ENCODE measurements around the gene HGF.
A peak's percentile ranks its signal among the peaks of the same experiment; 100 is the strongest.

The HGF gene

DNA sequence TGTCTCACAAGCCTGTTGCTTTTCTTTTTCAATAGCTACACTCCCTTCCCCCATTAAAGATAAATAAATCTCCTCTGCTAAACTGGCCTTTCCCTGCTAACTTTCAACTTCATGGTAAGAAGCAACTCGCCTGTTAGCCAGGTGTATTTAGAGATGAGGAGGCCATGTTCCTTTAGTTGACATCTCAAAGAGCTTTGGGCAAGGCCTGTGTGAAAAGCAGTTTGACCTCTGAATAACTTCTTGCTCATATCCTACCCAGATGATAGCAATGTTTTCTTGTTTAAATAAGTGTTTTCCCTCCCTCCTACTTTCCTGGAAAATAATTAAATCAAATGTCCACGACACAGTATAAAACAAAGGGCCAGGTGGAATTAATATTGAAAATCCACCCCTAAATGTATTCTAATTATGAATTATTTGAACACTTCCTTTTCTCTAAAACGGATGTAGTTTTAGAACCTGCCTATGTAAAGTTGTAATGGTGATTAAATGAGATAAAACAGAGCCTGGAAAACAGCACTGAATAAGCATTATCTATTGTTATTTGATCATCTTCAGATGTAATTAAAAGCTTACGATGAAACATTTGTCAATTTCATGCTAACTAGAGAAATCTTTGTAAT, 78.5 kb downstream of the HGF start:
- Histone ChIP-seq H3K9ac (ENCODE audit: low read depth, low read length) (no peak overlapping the region), H3K36me3 (ENCODE audit: insufficient read depth, low read length) (no peaks in the 10 kb centered on the region), H3K4me1 (ENCODE audit: insufficient read depth, low read length) (peaks cover 20% of the 10 kb centered on the region), H3K9me3 (ENCODE audit: control insufficient read depth, insufficient read depth, low read length) (no peaks in the 10 kb centered on the region)

DNA sequence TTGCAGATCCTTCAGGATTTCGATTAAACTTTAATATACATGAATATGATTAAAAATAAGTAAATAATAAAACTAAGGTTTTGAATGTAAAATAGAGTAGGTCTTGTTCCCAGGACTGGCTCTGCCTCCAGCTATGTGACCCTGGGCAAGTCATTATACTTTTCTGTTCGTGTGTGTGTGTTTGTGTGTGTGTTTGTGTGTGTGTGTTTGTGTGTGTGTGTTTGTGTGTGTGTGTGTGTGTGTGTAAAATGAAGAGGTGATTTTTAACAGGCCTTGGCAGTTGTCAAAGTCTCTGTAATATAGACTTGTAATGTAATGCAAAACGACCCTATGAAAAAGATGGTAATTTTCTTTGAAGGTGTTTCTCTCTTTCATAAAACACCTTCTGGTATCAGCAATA, 79.2 kb downstream of the HGF start:
- Histone ChIP-seq H3K9ac (ENCODE audit: low read depth, low read length) (no peak overlapping the region), H3K36me3 (ENCODE audit: insufficient read depth, low read length) (no peaks in the 10 kb centered on the region), H3K9me3 (ENCODE audit: control insufficient read depth, insufficient read depth, low read length) (no peaks in the 10 kb centered on the region), H3K4me1 (ENCODE audit: insufficient read depth, low read length) (peaks cover 20% of the 10 kb centered on the region)

DNA sequence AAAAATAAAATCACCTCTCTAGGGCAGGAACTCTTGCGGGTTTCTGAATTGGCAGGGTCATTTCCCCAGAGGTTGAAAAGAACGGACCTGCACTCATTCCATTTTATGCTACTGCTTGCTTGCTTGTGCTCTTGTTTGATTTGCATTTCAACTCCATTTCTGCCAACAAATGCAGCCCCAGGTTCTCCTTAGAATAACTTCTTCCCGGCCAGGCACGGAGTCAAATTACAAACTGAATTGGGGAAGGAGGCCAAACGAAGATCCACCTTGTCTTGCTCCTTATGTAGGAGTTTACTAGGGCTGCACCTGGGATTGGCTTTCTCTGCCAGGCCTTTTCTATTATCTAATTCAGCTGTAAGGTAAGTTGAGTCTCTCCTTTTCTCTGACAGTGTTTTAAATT, 79.6 kb downstream of the HGF start:
- no peaks in the 10 kb centered on the region for H3K36me3 ChIP-seq (ENCODE audit: insufficient read depth, low read length)
- peaks cover 21% of the 10 kb centered on the region for H3K4me1 ChIP-seq (ENCODE audit: insufficient read depth, low read length)
- H3K9ac ChIP-seq (ENCODE audit: low read depth, low read length): peak overlapping the region; percentile 20; the same call in 1 of the 2 replicates
- H3K9me3 ChIP-seq (ENCODE audit: control insufficient read depth, insufficient read depth, low read length): no peaks in the 10 kb centered on the region

- H3K9me3 ChIP-seq (ENCODE audit: control insufficient read depth, insufficient read depth, low read length): no peaks in the 10 kb centered on the region
- H3K36me3 ChIP-seq (ENCODE audit: insufficient read depth, low read length): no peaks in the 10 kb centered on the region
- peaks cover 24% of the 10 kb centered on the region for H3K4me1 ChIP-seq (ENCODE audit: insufficient read depth, low read length)
- H3K9ac ChIP-seq (ENCODE audit: low read depth, low read length): no peak overlapping the region
Observed at GRCh38 chr7:81688622-81689411, 81.0 kb downstream of the HGF start.

DNA sequence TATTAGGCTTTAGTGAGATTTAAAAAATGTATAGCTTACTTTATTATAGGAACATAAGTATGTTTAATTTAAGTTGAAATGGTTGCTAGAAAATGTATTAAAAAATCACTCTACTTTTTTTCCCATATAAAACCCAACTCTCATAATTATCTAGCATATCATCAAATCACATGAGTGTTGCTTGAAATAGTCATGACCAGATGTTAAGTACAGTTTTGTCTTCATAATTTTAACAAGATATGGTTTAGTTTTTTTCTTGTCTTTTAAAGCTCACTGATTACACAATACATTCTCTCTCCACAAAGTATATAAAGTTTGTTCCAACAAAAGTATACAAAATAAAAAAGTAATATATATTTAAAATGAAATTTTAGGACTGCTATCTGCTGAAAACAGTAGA, 82.8 kb downstream of the HGF start:
- peaks cover 24% of the 10 kb centered on the region for H3K4me1 ChIP-seq (ENCODE audit: insufficient read depth, low read length)
- H3K36me3 ChIP-seq (ENCODE audit: insufficient read depth, low read length): no peaks in the 10 kb centered on the region
- H3K9me3 ChIP-seq (ENCODE audit: control insufficient read depth, insufficient read depth, low read length): no peaks in the 10 kb centered on the region
- H3K9ac ChIP-seq (ENCODE audit: low read depth, low read length): no peak overlapping the region

- no peak overlapping the region for H3K9ac ChIP-seq (ENCODE audit: low read depth, low read length)
- no peaks in the 10 kb centered on the region for H3K9me3 ChIP-seq (ENCODE audit: control insufficient read depth, insufficient read depth, low read length)
- peaks cover 16% of the 10 kb centered on the region; the same call in 1 of the 2 replicates for H3K4me1 ChIP-seq (ENCODE audit: insufficient read depth, low read length)
Observed at GRCh38 chr7:81685270-81685868, 84.5 kb downstream of the HGF start.

DNA sequence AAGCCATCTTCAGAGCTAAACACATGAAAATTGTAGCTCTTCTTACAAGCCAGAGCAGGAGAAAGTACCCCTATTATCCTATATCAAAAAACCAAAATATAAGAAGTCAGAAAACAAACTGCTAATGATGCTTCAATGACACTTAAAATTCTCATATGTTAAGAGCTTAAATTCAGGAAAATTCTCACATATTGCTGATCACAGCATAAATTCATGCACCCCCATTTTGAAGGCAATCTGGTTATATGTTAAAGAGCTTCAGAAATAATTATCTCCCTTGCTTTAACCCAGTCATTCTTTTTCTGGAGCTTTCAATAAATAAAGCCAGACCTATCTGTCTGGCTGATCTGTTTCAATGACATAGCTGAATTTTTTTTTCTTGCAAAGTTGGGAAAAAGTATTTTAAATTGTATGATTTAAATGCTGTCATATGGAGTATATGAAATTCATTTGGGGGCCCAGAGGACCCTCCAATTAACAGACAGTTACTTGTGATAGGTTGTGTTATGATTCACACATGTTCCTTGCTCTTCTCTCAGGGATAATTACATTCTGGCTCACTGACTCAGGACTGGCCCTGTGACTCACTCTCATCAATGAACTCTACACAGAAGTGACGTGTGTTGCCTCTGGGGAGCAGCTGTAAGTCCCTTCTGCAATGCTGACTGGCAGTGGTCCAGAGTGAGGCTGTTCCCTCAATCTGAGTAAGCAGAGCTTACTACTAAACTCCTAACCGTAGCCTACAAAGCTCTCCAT, 85.2 kb downstream of the HGF start:
- no peaks in the 10 kb centered on the region for H3K9me3 ChIP-seq (ENCODE audit: control insufficient read depth, insufficient read depth, low read length)
- no peak overlapping the region for H3K9ac ChIP-seq (ENCODE audit: low read depth, low read length)
- peaks cover 11% of the 10 kb centered on the region; the same call in 1 of the 2 replicates for H3K4me1 ChIP-seq (ENCODE audit: insufficient read depth, low read length)
- no peaks in the 10 kb centered on the region for H3K36me3 ChIP-seq (ENCODE audit: insufficient read depth, low read length)

More at GRCh38 chr7:81685270-81685868, 84.5 kb downstream of the HGF start:
- no peaks in the 10 kb centered on the region for H3K36me3 ChIP-seq (ENCODE audit: insufficient read depth, low read length)

DNA sequence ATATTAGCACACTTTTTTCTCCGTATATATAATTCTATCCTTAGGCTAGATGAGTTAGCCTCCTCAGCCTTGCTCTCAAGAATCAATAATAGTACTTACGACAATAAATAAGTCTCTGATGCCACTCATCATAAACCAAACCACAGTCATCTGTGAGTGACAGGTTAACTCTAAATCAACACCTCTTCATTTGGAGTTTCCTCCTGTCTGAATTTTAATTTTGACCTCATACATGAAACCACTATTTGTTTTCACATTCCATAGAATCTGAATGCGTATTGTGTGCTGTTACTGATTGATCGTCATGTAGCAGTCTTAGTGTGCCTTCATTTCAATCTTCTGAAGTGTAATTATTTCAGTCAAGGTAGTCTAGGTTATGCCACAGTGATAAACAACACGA, 85.8 kb downstream of the HGF start:
- Histone ChIP-seq H3K36me3 (ENCODE audit: insufficient read depth, low read length) (no peaks in the 10 kb centered on the region), H3K9me3 (ENCODE audit: control insufficient read depth, insufficient read depth, low read length) (no peaks in the 10 kb centered on the region), H3K4me1 (ENCODE audit: insufficient read depth, low read length) (peaks cover 8% of the 10 kb centered on the region; the same call in 1 of the 2 replicates), H3K9ac (ENCODE audit: low read depth, low read length) (no peak overlapping the region)

- Histone ChIP-seq H3K36me3 (ENCODE audit: insufficient read depth, low read length) (no peaks in the 10 kb centered on the region), H3K9ac (ENCODE audit: low read depth, low read length) (no peak overlapping the region), H3K9me3 (ENCODE audit: control insufficient read depth, insufficient read depth, low read length) (no peaks in the 10 kb centered on the region), H3K4me1 (ENCODE audit: insufficient read depth, low read length) (peaks cover 4% of the 10 kb centered on the region; the same call in 1 of the 2 replicates)
Observed at GRCh38 chr7:81682873-81683272, 87.0 kb downstream of the HGF start.

DNA sequence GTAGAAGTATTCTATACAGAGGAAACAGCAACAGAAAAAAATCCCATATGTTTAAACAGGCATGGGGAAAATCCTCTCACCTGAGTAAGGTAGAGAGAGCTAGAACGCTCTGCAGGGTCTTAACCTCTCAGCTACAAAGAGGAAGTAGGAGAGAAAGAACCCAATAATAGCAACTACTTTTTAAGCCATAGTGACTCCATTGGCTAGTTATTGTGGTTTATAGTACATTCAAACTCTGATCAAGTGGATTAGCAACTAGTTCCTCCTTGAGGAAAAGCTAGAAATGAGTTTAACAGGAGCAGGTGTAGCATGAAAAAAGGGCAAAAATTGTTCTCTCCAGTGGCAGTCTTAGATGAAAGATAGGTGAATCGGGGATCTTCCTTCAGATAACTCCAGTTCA, 89.7 kb downstream of the HGF start:
- Histone ChIP-seq H3K9me3 (ENCODE audit: control insufficient read depth, insufficient read depth, low read length) (no peaks in the 10 kb centered on the region), H3K9ac (ENCODE audit: low read depth, low read length) (no peak overlapping the region), H3K4me1 (ENCODE audit: insufficient read depth, low read length) (peaks cover 10% of the 10 kb centered on the region), H3K36me3 (ENCODE audit: insufficient read depth, low read length) (no peaks in the 10 kb centered on the region)

DNA sequence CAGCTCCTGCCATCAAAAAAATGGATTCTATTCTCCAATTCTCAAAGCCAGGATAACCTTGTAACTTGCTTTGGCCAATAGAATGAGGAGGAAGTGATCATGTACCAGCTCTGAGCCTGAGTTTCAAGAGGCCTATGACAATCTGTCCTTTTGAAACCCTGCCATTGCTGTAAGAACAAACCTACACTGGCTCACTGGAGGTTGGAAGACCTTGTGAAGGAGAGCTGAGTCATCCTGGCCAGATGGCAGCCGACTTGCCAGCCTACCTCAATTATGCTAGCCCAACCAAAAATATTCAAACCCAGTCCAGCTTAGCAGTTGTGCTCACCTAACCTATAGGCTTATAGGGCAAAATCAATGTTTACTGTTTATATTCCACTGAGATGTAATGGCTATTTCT, 93.0 kb downstream of the HGF start:
- H3K4me1 ChIP-seq (ENCODE audit: insufficient read depth, low read length): peaks cover 28% of the 10 kb centered on the region; the same call in 1 of the 2 replicates
- H3K9ac ChIP-seq (ENCODE audit: low read depth, low read length): no peak overlapping the region
- no peaks in the 10 kb centered on the region for H3K36me3 ChIP-seq (ENCODE audit: insufficient read depth, low read length)
- no peaks in the 10 kb centered on the region for H3K9me3 ChIP-seq (ENCODE audit: control insufficient read depth, insufficient read depth, low read length)

GRCh38 chr7:81676105-81676811, 93.6 kb downstream of the HGF start:
- Histone ChIP-seq H3K4me1 (ENCODE audit: insufficient read depth, low read length) (peaks cover 28% of the 10 kb centered on the region; the same call in 1 of the 2 replicates), H3K9ac (ENCODE audit: low read depth, low read length) (no peak overlapping the region), H3K9me3 (ENCODE audit: control insufficient read depth, insufficient read depth, low read length) (no peaks in the 10 kb centered on the region), H3K36me3 (ENCODE audit: insufficient read depth, low read length) (no peaks in the 10 kb centered on the region)

DNA sequence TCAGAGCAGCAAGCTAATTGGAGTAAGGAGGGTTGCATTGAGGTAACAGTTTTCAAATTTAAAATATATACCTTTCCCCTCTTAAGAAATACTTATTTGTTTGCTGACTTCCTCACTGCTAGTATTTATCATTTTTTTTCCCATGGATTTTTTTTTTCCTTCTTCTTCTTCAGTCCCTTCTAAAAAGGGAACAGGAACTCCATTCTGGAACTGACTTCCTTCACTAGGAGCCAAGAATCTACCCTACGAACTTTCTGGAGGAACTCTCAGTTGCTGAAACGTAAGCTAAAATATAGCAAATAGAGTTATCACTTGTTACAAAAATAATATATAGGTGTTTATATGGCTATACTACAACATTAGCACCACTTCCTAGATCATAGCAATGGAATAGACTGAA, 95.4 kb downstream of the HGF start:
- peaks cover 35% of the 10 kb centered on the region; the same call in 1 of the 2 replicates for H3K4me1 ChIP-seq (ENCODE audit: insufficient read depth, low read length)
- no peaks in the 10 kb centered on the region for H3K36me3 ChIP-seq (ENCODE audit: insufficient read depth, low read length)
- H3K9me3 ChIP-seq (ENCODE audit: control insufficient read depth, insufficient read depth, low read length): no peaks in the 10 kb centered on the region
- no peak overlapping the region for H3K9ac ChIP-seq (ENCODE audit: low read depth, low read length)

GRCh38 chr7:81672872-81673271, 97.0 kb downstream of the HGF start:
- Histone ChIP-seq H3K4me1 (ENCODE audit: insufficient read depth, low read length) (peaks cover 35% of the 10 kb centered on the region; the same call in 1 of the 2 replicates), H3K36me3 (ENCODE audit: insufficient read depth, low read length) (no peaks in the 10 kb centered on the region), H3K9me3 (ENCODE audit: control insufficient read depth, insufficient read depth, low read length) (0 out of 2 replicates have a peak, but pooled peaks cover 2% of the 10 kb centered on the region), H3K9ac (ENCODE audit: low read depth, low read length) (no peak overlapping the region)

Measured in ES-I3 (cell line).